ENCODE measurements around the gene BRD4.
"Not testable (repeated sequence)": the region's sequence is repeated elsewhere in the genome, so short reads cannot be mapped to it uniquely, and the experiment has no call there.

BRD4 gene

GRCh38 chr19:15353908-15354307, 21.6 kb upstream of the BRD4 start:
- peaks cover 41% of the 10 kb centered on the region for H3K36me3 ChIP-seq (ENCODE audit: insufficient read depth, low read length)
- H3K9ac ChIP-seq (ENCODE audit: insufficient read length): no peak overlapping the region
- H3K4me3 ChIP-seq: no peak overlapping the region
- no peak for TF ChIP-seq FOXP2 (optimal IDR thresholded peaks at IDR 0.05; ENCODE audit: control extremely low read depth, extremely low read length, insufficient read depth)
- no peak for TF ChIP-seq EZH2 (IDR thresholded peaks at IDR 0.05)
- no peak for TF ChIP-seq POLR2AphosphoS5 (IDR thresholded peaks at IDR 0.05; ENCODE audit: borderline replicate concordance, low read depth, low read length)
- H3K27ac ChIP-seq: no peak overlapping the region
- H3K9me3 ChIP-seq (ENCODE audit: low read depth, low read length): no peaks in the 10 kb centered on the region
- DNase-seq (ENCODE audit: low read depth, low spot score): no peak

DNA sequence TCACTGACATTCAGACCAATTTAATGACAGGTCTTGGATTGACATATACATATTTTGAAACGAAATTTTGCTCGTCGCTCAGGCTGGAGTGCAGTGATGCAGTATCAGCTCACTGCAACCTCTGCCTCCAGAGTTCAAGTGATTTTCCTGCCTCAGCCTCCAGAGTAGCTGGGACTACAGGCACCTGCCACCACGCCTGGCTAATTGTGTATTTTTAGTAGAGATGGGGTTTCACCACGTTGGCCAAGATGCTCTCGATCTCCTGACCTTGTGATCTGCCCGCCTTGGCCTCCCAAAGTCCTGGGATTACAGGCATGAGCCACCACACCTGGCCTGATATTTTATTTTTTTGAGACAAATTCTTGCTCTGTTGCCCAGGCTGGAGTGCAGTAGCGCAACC, 20.2 kb upstream of the BRD4 start:
- not testable (repeated sequence) for H3K9ac ChIP-seq (ENCODE audit: insufficient read length); H3K4me3 ChIP-seq; H3K9me3 ChIP-seq (ENCODE audit: low read depth, low read length); DNase-seq (ENCODE audit: low read depth, low spot score); H3K27ac ChIP-seq
- peaks cover 28% of the 10 kb centered on the region for H3K36me3 ChIP-seq (ENCODE audit: insufficient read depth, low read length)

- H3K9ac ChIP-seq (ENCODE audit: insufficient read length); H3K4me3 ChIP-seq; H3K9me3 ChIP-seq (ENCODE audit: low read depth, low read length); DNase-seq (ENCODE audit: low read depth, low spot score); H3K36me3 ChIP-seq (ENCODE audit: insufficient read depth, low read length); H3K27ac ChIP-seq: not testable (repeated sequence)
Measured at GRCh38 chr19:15341328-15341727, 9.0 kb upstream of the BRD4 start.

GRCh38 chr19:15340086-15340485, 7.7 kb upstream of the BRD4 start:
- TF ChIP-seq POLR2AphosphoS5 (IDR thresholded peaks at IDR 0.05; ENCODE audit: borderline replicate concordance, low read depth, low read length): no peak
- no peak for TF ChIP-seq EZH2 (IDR thresholded peaks at IDR 0.05)
- no peak for TF ChIP-seq FOXP2 (optimal IDR thresholded peaks at IDR 0.05; ENCODE audit: control extremely low read depth, extremely low read length, insufficient read depth)

GRCh38 chr19:15337202-15337601, 4.9 kb upstream of the BRD4 start:
- H3K4me3 ChIP-seq: no peak overlapping the region
- H3K36me3 ChIP-seq (ENCODE audit: insufficient read depth, low read length): no peaks in the 10 kb centered on the region
- H3K9me3 ChIP-seq (ENCODE audit: low read depth, low read length): no peaks in the 10 kb centered on the region
- no peak for DNase-seq (ENCODE audit: low read depth, low spot score)
- TF ChIP-seq EZH2 (IDR thresholded peaks at IDR 0.05) (no peak), POLR2AphosphoS5 (IDR thresholded peaks at IDR 0.05; ENCODE audit: borderline replicate concordance, low read depth, low read length) (no peak), FOXP2 (optimal IDR thresholded peaks at IDR 0.05; ENCODE audit: control extremely low read depth, extremely low read length, insufficient read depth) (no peak)
- no peak overlapping the region for H3K9ac ChIP-seq (ENCODE audit: insufficient read length)
- no peak overlapping the region for H3K27ac ChIP-seq

More at GRCh38 chr19:15340086-15340485, 7.7 kb upstream of the BRD4 start:
- Histone ChIP-seq H3K27ac (no peak overlapping the region), H3K9me3 (ENCODE audit: low read depth, low read length) (no peaks in the 10 kb centered on the region), H3K36me3 (ENCODE audit: insufficient read depth, low read length) (peaks cover 2% of the 10 kb centered on the region; the same call in 1 of the 2 replicates), H3K4me3 (no peak overlapping the region), H3K9ac (ENCODE audit: insufficient read length) (no peak overlapping the region)
- no peak for DNase-seq (ENCODE audit: low read depth, low spot score)

DNA sequence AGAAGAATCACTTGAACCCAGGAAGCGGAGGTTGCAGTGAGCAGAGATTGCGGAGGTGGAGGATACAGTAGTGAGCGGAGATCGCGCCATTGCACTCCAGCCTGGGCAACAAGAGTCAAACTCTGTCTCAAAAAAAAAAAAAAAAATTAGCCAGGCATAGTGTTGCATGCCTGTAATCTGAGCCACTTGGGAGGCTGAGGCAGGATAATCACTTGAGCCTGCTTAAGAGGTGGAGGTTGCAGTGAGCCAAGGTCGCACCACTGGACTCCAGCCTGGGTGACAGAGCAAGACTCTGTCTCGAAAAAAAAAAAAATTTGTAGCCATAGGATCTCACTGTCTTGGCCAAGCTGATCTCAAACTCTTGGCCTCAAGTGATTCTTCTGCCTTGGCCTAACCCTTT, 3.7 kb upstream of the BRD4 start:
- H3K4me3 ChIP-seq; H3K27ac ChIP-seq; DNase-seq (ENCODE audit: low read depth, low spot score); H3K9ac ChIP-seq (ENCODE audit: insufficient read length); H3K36me3 ChIP-seq (ENCODE audit: insufficient read depth, low read length); H3K9me3 ChIP-seq (ENCODE audit: low read depth, low read length): not testable (repeated sequence)

DNA sequence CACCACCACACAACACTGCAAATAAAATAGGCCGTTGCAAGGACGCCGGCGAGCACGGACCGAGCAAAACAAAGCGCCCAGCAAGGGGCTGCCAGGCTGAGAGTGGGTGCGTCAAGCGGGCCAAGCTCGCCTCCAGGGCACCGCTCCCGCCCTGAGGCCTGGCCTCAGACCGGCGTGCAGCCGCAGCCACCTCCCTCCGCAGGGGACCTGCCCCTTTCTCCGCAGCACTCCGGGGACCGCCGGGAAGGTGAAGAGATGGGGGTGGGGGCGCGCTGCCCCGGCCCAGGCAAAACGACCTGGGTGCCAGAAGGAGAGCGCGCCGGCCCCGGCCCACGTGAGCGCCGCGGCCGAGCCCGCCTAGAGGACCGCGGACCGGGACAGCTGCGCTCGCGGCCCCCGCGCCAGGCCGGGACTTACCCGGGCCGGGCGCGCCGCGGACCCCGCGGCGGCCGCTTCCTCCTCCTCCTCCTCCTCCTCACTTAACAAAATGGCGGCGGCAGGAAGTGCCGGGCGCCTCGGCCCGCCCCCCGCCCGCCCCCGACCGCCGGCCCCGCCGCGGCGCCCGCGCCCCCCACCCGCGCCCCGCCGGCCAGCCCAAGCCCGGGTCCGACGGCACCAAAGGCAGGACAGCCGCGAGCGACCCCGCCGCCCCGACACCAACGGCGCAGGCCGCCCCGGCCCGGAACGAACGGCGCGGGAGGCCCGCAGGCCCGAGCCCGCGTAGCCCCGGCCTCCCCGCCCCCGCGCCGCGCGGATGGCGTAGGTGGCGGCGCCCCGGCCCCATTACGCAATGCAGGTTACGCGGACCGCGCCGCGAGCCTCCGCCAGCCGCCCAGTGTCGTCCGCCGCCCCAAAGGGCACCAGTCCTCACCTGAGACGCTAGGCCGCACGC, 674 bp downstream of the BRD4 start:
- Histone ChIP-seq H3K9ac (ENCODE audit: insufficient read length) (peak overlapping the region; percentile 93), H3K4me3 (peak overlapping the region; percentile 98), H3K9me3 (ENCODE audit: low read depth, low read length) (no peaks in the 10 kb centered on the region), H3K27ac (peak overlapping the region; percentile 78; the same call in 1 of the 2 replicates), H3K36me3 (ENCODE audit: insufficient read depth, low read length) (no peaks in the 10 kb centered on the region)
- TF ChIP-seq POLR2AphosphoS5 (IDR thresholded peaks at IDR 0.05; ENCODE audit: borderline replicate concordance, low read depth, low read length) (no peak), EZH2 (IDR thresholded peaks at IDR 0.05) (no peak), FOXP2 (optimal IDR thresholded peaks at IDR 0.05; ENCODE audit: control extremely low read depth, extremely low read length, insufficient read depth) (no peak)
- DNase-seq (ENCODE audit: low read depth, low spot score): no peak

DNA sequence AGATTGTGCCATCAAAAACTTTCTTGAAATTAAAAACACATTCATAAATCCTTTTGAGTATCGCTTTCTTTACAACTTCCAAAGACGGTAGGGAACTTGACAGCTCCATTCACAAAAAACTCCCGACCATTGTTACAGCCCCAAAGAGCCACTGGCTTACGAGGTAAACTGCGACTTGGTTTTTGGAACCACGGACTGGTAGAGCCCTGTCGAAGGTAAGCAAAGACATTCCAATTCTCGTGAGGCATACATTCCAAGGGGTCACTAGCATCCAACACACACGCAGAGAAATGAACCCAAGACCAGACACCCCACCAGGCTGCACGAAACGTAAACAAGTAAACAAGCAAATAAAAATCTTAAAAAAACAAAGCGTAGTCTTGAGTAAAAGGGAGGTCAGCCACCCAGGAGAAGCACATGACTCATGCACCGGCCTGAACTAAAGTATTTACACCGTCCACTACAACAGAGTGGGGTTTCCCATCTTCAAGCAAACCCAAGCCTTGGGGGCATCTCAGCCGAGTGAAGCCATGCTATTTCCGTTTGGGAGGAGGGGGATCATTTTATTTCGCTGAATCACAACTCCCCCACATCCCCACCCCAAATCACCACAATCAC, 1.4 kb downstream of the BRD4 start:
- H3K36me3 ChIP-seq (ENCODE audit: insufficient read depth, low read length): no peaks in the 10 kb centered on the region
- H3K9ac ChIP-seq (ENCODE audit: insufficient read length): peak overlapping the region; percentile 93
- H3K9me3 ChIP-seq (ENCODE audit: low read depth, low read length): no peaks in the 10 kb centered on the region
- peak overlapping the region; percentile 98 for H3K4me3 ChIP-seq
- H3K27ac ChIP-seq: peak overlapping the region; percentile 70; the same call in 1 of the 2 replicates
- no peak for TF ChIP-seq POLR2AphosphoS5 (IDR thresholded peaks at IDR 0.05; ENCODE audit: borderline replicate concordance, low read depth, low read length)
- TF ChIP-seq FOXP2 (optimal IDR thresholded peaks at IDR 0.05; ENCODE audit: control extremely low read depth, extremely low read length, insufficient read depth): no peak
- TF ChIP-seq EZH2 (IDR thresholded peaks at IDR 0.05): no peak
- DNase-seq (ENCODE audit: low read depth, low spot score): no peak

GRCh38 chr19:15328312-15328711, 4.0 kb downstream of the BRD4 start:
- H3K9ac ChIP-seq (ENCODE audit: insufficient read length): no peak overlapping the region
- H3K4me3 ChIP-seq: no peak overlapping the region
- H3K9me3 ChIP-seq (ENCODE audit: low read depth, low read length): no peaks in the 10 kb centered on the region
- H3K36me3 ChIP-seq (ENCODE audit: insufficient read depth, low read length): no peaks in the 10 kb centered on the region
- no peak for DNase-seq (ENCODE audit: low read depth, low spot score)
- TF ChIP-seq EZH2 (IDR thresholded peaks at IDR 0.05) (no peak), POLR2AphosphoS5 (IDR thresholded peaks at IDR 0.05; ENCODE audit: borderline replicate concordance, low read depth, low read length) (no peak), FOXP2 (optimal IDR thresholded peaks at IDR 0.05; ENCODE audit: control extremely low read depth, extremely low read length, insufficient read depth) (no peak)
- H3K27ac ChIP-seq: peak overlapping the region; percentile 30; the same call in 1 of the 2 replicates
